ENCODE measurements around the gene DLL4.
"Not testable (repeated sequence)": the region's sequence is repeated elsewhere in the genome, so short reads cannot be mapped to it uniquely, and the experiment has no call there.

The DLL4 gene

DNA sequence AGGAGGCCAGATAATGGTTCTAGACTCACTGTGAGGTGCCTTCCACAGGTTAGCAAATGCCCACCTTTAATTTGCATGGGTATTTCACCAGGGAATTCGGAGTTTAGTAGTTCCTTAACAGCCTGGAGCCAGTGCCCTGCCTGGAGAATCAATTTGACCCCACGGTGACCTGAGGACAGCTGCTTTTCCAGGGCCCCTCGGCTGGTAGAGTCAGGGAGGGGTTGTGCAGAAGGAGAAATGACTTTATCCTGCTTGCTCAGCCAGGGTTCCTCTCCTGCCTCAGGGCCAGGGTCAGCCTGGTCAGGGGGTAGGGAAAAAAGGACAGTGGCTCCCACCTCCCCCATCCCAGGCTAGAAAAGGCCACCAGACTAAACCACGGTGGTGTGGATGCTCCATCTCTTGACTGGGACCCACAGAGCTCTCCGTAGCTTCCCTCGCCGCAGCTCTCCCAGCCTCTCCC is 12.0 kb downstream of the DLL4 start:
- Mint-ChIP-seq H3K27me3 (no peaks in the 10 kb centered on the region), H3K9me3 (ENCODE audit: low read depth) (no peaks in the 10 kb centered on the region), H3K4me3 (peak overlapping the region; percentile 25), H3K36me3 (peaks cover 2% of the 10 kb centered on the region), H3K27ac (peak overlapping the region; percentile 86), H3K4me1 (ENCODE audit: low read depth) (peaks cover 27% of the 10 kb centered on the region)

DNA sequence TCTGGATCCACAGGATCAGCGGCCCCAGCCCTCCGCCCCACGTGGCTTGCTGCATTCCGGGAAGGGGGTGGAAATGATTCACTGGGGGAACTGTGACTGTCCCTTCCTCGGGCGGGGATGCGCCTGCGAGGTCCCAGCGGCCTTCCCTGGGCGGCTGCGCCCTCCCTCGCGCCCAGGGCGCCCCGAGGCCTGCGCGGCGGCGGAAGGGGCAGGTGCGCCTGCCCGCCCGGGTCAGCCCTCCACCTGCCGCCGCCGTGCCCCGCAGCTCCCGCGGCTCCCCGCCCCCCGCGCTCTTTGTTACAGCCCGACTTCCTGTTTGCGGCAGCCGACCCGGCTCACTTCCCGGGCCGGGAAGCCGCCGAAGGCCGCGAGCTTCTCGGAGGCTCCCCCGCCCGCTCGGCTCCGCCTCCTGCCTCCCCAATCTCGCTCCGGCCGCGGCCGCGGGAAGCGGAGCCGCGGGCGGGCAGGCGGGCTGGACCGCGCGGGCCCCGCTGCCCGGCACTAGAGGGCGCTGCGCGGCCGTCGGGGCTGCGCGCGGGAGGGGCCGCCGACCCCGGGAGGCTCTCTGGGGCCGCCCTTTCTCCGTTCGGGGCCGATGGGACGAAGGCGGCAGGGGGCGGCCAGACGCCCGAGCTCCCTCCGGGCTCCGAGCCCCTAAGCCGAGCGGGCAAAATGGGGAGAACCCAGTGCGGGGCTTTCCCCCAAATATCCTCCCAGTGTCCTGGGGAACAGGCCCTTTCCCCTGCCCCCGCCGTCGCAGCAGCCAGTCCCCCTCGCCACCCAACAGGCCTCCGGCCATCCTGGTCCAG is 12.6 kb downstream of the DLL4 start:
- Mint-ChIP-seq H3K36me3 (peaks cover 3% of the 10 kb centered on the region), H3K4me3 (peak overlapping the region; percentile 80), H3K27ac (peak overlapping the region; percentile 86), H3K9me3 (ENCODE audit: low read depth) (no peaks in the 10 kb centered on the region), H3K4me1 (ENCODE audit: low read depth) (peaks cover 27% of the 10 kb centered on the region), H3K27me3 (no peaks in the 10 kb centered on the region)

DNA sequence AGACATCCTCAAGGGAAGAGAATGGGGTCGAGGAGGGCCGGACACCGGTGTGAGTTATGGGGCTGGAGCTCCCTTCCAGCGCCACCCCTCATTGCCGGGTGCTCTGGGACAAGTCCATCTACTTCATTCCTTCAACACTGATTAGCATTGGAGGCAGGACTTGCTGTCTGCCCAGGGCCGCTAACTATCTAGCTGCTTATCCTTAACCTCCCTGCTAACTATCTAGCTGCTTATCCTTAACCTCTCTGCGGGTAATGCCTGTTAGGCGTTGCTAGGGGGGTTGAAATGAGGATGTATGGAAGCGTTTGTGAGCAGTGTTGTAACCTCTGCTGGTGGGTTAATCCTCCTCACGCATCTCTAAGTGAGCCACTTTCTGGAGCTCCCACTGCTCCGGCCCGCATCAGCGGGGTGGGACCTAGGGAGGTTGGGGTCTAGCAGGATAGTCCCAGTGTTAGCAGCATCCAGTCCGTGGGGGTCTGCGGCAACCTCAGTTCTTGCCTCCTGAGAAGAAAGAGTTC is 13.3 kb downstream of the DLL4 start:
- peak overlapping the region; percentile 80 for H3K4me3 Mint-ChIP-seq
- no peaks in the 10 kb centered on the region for H3K27me3 Mint-ChIP-seq
- peaks cover 3% of the 10 kb centered on the region for H3K36me3 Mint-ChIP-seq
- H3K4me1 Mint-ChIP-seq (ENCODE audit: low read depth) = peaks cover 27% of the 10 kb centered on the region
- H3K9me3 Mint-ChIP-seq (ENCODE audit: low read depth) = no peaks in the 10 kb centered on the region
- peak overlapping the region; percentile 41 for H3K27ac Mint-ChIP-seq

DNA sequence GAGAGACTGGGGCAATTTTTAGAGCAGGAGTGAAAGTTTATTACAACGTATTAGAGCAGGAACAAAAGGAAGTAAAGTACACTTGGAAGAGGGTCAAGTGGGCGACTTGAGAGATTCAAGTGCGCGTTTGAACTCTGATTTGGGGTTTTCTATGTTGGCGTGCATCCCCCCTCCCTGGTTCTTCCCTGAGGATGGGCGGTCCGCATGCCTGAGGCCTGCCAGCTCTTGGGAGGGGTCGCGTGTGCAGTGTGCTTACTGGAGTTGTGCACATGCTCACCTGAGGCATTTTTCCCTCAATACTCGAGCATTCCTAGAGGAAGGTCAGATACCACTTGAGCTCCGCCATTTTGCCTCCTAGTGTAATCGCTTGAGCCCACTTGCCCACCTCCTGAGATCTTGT is 13.7 kb downstream of the DLL4 start:
- Mint-ChIP-seq H3K36me3 (peaks cover 3% of the 10 kb centered on the region), H3K4me3 (peak overlapping the region; percentile 80), H3K4me1 (ENCODE audit: low read depth) (peaks cover 27% of the 10 kb centered on the region), H3K27me3 (no peaks in the 10 kb centered on the region), H3K27ac (peak overlapping the region; percentile 41), H3K9me3 (ENCODE audit: low read depth) (no peaks in the 10 kb centered on the region)

DNA sequence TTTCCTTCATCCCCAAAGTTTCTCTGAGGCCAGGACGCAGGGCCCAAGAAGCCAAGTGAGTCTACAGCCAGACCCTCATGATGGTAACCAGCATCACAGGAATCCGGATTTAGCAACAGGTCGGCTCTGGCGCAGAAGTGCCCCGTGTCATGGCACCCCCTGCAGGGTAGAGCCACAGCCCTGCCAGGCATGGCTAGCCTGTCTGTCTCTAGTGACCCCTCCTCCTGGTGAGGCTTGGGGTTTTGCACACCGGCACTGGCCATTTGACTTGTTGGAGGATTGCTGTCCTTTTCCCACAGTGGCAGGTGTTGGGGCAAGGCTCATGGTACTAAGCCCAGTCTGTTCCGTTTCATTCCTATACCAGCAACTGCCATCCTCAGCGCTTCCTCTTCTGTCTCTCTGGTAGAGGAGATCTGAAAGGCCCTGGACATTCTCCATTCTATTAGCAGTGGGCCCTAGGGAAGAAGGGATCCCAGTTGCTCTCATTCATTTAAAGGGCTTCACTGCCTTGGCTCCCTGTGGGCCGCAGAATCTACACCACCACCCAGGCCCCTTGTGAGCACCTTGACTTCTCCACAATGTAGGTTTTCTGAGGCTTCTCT is 14.7 kb downstream of the DLL4 start:
- H3K27ac Mint-ChIP-seq = peak overlapping the region; percentile 28
- peaks cover 27% of the 10 kb centered on the region for H3K4me1 Mint-ChIP-seq (ENCODE audit: low read depth)
- peaks cover 3% of the 10 kb centered on the region for H3K36me3 Mint-ChIP-seq
- no peaks in the 10 kb centered on the region for H3K9me3 Mint-ChIP-seq (ENCODE audit: low read depth)
- H3K4me3 Mint-ChIP-seq = no peak overlapping the region
- no peaks in the 10 kb centered on the region for H3K27me3 Mint-ChIP-seq

DNA sequence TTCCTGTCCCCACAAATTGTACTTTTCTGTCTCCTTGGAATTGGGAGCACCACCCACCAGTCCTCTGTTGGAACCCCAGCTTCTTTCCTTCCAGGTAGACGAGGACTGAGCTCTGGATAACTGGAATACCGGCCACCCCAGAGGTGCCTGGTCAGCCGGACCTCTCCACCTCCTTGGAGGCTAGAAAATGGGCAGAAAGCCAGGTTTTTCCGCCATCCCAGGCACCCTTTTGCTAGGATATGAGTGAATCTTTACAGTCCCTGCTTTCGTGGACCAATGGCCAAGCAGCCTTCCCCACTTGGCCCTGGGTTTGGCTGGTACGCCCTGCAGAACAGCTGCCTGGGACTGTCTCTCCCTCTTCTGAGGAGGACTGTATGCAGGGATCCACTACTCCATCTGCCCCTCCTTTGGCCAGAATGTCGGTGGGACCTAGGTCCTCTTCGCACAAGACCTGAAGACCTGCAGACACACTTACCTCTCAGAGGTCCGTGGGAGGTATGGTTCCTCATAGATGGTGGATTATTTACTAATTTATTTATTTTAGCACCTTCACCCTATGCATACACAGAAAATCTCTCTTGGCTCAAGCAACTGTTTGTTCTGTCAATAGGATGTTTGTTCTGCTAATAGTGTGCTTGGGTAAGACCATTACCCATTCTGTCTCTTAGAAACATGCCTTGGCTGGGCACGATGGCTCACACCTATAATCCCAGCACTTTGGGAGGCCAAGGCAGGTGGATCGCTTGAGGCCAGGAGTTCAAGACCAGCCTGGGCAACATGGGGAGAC is 15.6 kb downstream of the DLL4 start:
- Mint-ChIP-seq H3K27me3 (no peaks in the 10 kb centered on the region), H3K4me3 (no peak overlapping the region), H3K27ac (no peak overlapping the region), H3K36me3 (peaks cover 3% of the 10 kb centered on the region), H3K4me1 (ENCODE audit: low read depth) (peaks cover 24% of the 10 kb centered on the region), H3K9me3 (ENCODE audit: low read depth) (no peaks in the 10 kb centered on the region)

DNA sequence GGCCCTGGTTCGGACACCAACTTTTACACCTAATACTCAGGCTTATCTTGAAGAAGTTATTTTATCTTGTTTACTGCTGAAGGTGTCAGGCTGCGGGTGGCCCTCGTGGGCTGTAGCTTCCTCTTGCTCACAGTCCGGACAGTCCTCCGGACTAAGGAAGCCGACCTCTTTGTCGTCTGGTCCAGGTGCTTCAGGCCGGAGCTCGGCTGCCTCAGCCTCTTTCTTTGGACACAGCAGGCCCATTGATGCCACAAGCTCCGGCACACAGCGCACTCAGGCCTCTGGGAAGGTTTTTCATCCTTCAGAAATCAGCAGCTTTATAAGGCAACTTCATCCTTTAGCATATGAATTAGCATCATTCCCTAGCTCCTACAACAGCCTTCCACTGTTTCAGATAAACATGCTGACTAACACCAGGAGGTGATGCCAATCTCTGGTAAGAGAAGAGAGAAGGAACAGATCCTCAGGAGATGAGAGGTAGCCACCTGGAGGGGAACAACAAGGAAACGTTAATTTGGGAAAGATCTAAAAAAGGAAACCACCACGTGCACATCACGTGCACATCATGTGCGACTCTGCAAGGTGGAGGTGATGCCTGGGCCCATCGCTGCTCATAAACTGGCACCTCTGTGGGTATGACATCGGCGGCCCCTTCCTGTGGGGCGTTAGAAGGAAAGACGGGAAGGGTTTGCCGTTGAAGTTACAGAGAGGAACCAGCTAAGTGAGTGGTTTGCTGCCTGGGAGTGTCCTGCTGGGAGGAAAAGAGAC is 19.8 kb downstream of the DLL4 start:
- Mint-ChIP-seq H3K27ac (no peak overlapping the region), H3K27me3 (no peaks in the 10 kb centered on the region), H3K36me3 (peaks cover 3% of the 10 kb centered on the region), H3K9me3 (ENCODE audit: low read depth) (no peaks in the 10 kb centered on the region), H3K4me1 (ENCODE audit: low read depth) (peaks cover 13% of the 10 kb centered on the region), H3K4me3 (no peak overlapping the region)

DNA sequence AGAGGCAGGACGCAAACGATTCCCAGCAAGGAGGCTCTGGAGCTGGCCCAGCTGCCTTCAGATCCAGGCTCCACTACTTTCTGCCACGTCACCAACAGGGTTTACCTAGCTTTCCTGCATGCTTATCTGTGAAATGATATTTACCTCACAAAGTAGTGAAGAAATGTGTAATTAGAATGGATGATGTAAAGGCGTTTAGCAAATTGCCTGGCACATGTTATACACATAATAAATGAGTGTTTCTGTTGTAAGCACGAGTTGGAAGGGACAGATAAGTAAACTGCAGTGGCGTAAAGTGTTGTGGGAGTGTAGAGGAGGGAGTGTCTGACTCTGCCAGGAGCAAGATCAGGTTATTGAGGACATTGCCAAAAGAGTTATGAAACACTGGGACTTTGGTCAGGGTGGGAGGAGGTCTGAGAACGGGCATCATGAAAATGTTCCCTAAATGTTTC is 20.6 kb downstream of the DLL4 start:
- no peak overlapping the region for H3K4me3 Mint-ChIP-seq
- H3K4me1 Mint-ChIP-seq (ENCODE audit: low read depth) = peaks cover 18% of the 10 kb centered on the region
- no peaks in the 10 kb centered on the region for H3K9me3 Mint-ChIP-seq (ENCODE audit: low read depth)
- no peaks in the 10 kb centered on the region for H3K27me3 Mint-ChIP-seq
- peaks cover 7% of the 10 kb centered on the region for H3K36me3 Mint-ChIP-seq
- H3K27ac Mint-ChIP-seq = no peak overlapping the region

DNA sequence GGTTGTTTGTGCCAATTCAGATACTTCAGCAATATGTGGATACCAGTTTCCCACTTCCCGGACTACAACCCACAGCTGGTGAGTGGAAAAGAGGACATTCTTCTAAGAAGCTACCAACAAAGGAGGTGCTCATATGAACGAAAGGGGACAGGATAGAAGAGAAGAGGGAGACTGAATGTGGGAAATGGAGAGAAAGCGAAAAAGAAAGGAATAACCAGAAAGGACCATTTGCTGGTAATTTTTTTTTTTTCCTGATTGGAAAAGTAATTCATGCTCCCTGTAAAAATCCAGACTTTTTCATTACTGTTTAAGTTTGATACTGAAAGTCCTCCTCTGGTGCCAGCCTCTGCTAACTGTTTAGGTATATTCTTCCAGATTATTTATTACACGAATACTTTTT is 22.6 kb downstream of the DLL4 start:
- Mint-ChIP-seq H3K4me3 (peak overlapping the region; percentile 91), H3K36me3 (peaks cover 9% of the 10 kb centered on the region), H3K9me3 (ENCODE audit: low read depth) (no peaks in the 10 kb centered on the region), H3K4me1 (ENCODE audit: low read depth) (peaks cover 25% of the 10 kb centered on the region), H3K27ac (peak overlapping the region; percentile 84), H3K27me3 (no peaks in the 10 kb centered on the region)

DNA sequence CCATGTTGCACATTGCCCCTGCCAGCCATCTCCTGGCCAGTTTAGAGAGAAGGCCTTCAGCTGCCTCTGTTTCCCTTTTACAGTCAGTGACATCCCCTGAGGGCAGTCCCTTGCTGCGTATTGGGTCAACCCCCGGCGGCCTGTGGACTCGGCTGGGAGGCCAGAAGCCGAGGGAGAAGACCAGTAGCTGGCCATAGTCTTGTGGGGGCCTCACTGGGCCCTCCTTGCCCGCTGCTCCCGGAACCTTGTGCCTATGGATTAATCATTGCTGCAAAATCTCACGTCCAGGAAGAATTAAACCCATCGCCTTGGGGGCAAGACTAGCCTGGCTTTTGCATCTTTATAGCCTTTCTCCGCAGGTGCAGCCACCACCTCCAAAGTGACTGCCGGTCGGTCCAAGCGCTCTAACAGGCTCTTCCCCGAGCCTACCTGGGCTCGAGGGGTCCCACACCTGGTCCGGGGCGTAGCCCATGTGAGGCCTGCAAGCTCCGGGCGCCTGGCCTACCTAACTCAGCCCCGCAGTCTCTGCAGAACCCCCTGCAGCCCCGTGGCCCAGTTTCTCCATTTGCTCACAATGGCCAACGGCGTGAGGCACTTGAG is 23.3 kb downstream of the DLL4 start:
- H3K36me3 Mint-ChIP-seq = peaks cover 9% of the 10 kb centered on the region
- peak overlapping the region; percentile 90 for H3K27ac Mint-ChIP-seq
- H3K4me3 Mint-ChIP-seq = peak overlapping the region; percentile 91
- H3K27me3 Mint-ChIP-seq = no peaks in the 10 kb centered on the region
- H3K9me3 Mint-ChIP-seq (ENCODE audit: low read depth) = no peaks in the 10 kb centered on the region
- peaks cover 25% of the 10 kb centered on the region for H3K4me1 Mint-ChIP-seq (ENCODE audit: low read depth)

DNA sequence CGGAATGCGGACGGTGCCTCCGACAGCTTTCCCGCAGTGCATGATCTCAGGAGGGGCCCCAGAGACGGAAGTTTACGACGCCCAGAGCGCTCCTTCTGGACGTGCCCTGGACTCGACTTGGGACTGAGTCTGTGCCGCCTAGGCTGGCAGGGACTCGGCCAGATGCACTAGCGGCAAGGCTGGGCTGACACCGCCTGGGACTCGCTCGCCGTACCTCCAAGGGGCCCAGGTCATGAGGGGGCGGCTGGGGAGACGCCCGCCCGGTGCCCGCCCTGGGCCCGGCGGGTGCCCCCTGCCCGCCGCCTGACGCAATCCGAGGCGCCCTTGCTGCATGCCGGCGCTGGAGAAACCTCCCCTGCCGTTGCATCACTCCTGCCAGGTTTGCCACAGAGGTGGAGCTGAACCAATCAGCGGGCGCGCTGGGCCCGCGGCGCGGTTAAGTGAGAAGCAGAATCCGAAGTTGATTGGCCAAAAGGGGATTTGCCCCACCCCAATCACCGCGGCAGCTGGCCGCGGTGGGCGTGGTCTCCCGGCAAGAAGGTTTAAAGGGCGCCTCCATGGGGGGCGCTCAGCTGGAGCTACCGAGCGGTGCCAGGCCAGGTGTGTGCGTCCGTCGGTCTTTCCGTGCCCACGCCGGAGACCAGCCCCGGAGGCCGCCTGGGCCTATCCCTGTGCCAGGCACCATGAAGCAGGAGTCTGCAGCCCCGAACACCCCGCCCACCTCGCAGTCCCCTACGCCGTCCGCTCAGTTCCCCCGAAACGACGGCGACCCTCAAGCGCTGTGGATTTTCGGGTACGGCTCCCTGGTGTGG is 24.0 kb downstream of the DLL4 start, which contains the start of gene CHAC1:
CHAC1 (plus strand) TSS at position 571 of the 812 bp plus-strand sequence; CDS start at position 684, 113 bp downstream.
- Mint-ChIP-seq H3K4me1 (ENCODE audit: low read depth) (peaks cover 25% of the 10 kb centered on the region), H3K27me3 (no peaks in the 10 kb centered on the region), H3K9me3 (ENCODE audit: low read depth) (no peaks in the 10 kb centered on the region), H3K27ac (peak within 1 kb of the TSS; percentile 90), H3K4me3 (peak within 1 kb of the TSS; percentile 91), H3K36me3 (peaks cover 9% of the 10 kb centered on the region)

DNA sequence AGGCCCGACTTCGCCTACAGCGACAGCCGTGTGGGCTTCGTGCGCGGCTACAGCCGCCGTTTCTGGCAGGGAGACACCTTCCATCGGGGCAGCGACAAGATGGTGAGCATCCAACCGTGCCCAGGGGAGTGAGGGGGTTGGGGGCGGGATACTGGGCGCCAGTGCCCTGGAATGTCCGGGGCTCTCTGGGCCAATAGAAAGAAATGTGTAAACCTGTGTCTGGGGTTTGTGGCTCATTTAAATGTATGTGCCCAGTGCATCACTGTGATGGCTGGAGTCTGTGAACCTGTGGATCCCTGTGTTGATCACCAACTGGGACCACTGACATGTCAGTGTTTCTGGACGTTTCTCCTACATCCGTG is 24.6 kb downstream of the DLL4 start:
- Mint-ChIP-seq H3K27me3 (no peaks in the 10 kb centered on the region), H3K9me3 (ENCODE audit: low read depth) (no peaks in the 10 kb centered on the region), H3K36me3 (peaks cover 9% of the 10 kb centered on the region), H3K4me3 (peak overlapping the region; percentile 91), H3K27ac (peak overlapping the region; percentile 58), H3K4me1 (ENCODE audit: low read depth) (peaks cover 25% of the 10 kb centered on the region)

DNA sequence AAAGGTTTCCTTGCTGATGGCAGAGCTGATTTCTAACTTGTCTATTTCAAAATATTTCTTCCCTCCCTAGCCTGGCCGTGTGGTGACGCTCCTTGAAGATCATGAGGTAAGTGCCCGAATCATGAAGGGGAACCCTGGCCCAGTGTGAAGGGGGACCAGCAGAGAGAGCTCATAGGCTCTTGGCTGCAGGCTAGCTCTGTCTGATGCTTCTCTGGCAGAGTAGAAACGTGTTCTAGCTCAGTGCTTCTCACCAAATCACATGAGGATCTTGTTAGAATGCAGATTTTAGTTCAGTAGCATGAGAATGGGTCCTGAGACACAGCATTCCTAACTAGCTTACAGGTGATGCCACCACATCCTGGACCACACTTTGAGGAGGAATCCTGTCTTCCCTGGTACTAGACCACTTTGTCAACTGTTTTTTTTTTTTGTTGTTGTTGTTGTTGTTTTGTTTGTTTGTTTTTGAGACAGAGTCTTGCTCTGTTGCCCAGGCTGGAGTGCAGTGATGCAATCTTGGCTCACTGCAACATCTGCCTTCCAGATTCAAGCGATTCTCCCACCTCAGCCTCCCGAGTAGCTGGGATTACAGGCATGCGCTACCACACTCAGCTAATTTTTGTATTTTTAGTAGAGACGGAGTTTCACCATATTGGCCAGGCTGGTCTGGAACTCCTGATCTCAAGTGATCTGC is 25.2 kb downstream of the DLL4 start:
- peak overlapping the region; percentile 91 for H3K4me3 Mint-ChIP-seq
- peak overlapping the region; percentile 58 for H3K27ac Mint-ChIP-seq
- peaks cover 25% of the 10 kb centered on the region for H3K4me1 Mint-ChIP-seq (ENCODE audit: low read depth)
- H3K36me3 Mint-ChIP-seq; H3K9me3 Mint-ChIP-seq (ENCODE audit: low read depth); H3K27me3 Mint-ChIP-seq: not testable (repeated sequence)

Measured in activated naive CD8-positive, alpha-beta T cell (primary cell).